ENCODE results near the gene ARL15.
"Not testable (repeated sequence)": the region's sequence is repeated elsewhere in the genome, so short reads cannot be mapped to it uniquely, and the experiment has no call there.

The ARL15 gene

DNA sequence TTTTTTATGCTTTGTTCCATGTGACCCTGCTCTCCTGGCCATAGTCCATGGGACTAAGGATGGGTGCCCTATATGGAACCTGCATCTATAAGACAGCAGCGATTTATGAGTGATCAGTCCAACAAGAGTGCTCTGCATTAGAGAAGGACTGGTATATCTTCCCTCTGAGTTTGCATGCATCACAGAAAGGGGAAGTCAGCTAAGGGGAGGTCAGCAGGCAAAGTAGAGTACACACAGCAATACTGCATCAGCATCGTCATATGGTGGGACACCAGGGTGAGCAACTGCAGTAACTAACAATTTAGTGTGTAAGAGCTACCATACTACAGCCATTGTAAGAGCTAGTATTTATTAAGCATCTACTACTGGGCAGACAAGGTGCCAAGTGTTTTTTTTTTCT lies 438.6 kb downstream of the ARL15 start:
- Histone ChIP-seq H3K4me1 (ENCODE audit: insufficient read depth, low read length) (no peaks in the 10 kb centered on the region), H3K9me3 (ENCODE audit: control insufficient read depth, insufficient read depth, low read length) (peaks cover 12% of the 10 kb centered on the region), H3K9ac (ENCODE audit: low read depth, low read length) (no peak overlapping the region), H3K36me3 (ENCODE audit: insufficient read depth, low read length) (no peaks in the 10 kb centered on the region)

DNA sequence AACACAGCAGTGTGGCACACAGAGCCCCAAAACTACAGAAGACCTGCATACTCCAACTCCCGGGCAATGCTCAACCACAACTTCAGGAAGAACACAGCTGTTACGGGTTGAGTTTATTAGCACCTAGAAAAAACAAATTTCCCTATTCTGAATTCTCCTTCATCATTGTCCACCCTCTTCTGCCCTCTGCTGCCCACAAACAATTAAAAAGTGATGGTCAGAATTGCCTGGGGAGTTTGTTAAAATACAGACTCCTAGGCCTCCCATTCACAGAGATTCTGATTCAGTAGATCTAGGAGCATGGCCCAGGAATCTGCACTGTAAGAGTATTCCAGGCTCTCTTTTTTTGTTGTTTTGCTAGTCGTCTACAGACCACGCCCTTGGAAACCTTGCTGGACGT lies 439.3 kb downstream of the ARL15 start:
- no peaks in the 10 kb centered on the region for H3K4me1 ChIP-seq (ENCODE audit: insufficient read depth, low read length)
- H3K9me3 ChIP-seq (ENCODE audit: control insufficient read depth, insufficient read depth, low read length): peaks cover 12% of the 10 kb centered on the region
- no peaks in the 10 kb centered on the region for H3K36me3 ChIP-seq (ENCODE audit: insufficient read depth, low read length)
- H3K9ac ChIP-seq (ENCODE audit: low read depth, low read length): no peak overlapping the region

DNA sequence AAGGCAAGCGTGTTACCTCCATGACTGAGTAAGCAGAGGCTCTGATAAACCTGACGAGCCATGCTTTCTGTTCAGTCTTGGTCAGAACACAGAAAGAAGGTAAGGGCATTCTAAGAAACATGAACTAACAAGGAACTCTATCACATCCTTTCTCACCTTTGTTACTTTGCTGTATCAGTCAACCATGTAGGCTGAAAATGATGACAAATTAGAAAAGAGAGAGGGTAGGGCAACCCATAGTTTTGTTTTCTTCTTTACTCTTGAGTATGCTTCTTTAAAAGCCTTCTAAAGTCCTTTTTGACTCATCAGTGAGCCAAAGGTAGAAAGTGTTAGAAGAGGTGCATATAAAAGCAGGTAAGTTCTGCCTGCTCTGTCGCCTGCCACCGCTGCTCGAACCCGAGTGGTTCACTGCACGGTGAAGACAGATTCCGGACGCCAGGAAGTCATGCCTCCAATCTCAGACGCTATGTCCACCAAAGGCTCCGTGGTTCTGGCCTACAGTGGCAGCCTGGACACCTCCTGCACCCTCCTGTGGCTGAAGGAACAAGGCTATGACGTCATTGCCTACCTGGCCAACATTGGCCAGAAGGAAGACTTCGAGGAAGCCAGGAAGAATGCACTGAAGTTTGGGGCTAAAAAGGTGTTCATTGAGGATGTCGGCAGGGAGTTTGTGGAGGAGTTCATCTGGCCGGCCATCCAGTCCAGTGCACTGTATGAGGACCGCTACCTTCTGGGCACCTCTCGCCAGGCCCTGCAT lies 451.5 kb downstream of the ARL15 start:
- Histone ChIP-seq H3K4me1 (ENCODE audit: insufficient read depth, low read length) (no peaks in the 10 kb centered on the region), H3K9ac (ENCODE audit: low read depth, low read length) (no peak overlapping the region), H3K36me3 (ENCODE audit: insufficient read depth, low read length) (no peaks in the 10 kb centered on the region), H3K9me3 (ENCODE audit: control insufficient read depth, insufficient read depth, low read length) (no peaks in the 10 kb centered on the region)

DNA sequence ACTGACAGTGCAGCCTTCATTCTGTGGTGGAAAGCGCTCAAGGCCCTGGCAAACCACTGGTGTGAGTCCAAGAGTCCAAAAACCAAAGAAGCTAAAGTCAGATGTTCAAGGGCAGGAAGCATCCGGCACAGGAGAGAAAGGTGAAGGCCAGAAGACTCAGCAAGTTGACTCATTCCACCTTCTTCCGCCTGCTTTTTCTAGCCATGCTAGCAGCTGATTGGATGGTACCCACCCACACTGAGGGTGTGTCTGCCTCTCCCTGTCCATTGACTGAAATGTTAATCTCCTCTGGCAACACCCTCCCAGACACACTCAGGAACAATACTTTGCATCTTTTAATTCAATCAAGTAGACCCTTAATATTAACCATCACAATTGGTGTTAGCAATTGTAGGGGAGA lies 453.9 kb downstream of the ARL15 start:
- no peaks in the 10 kb centered on the region for H3K36me3 ChIP-seq (ENCODE audit: insufficient read depth, low read length)
- no peaks in the 10 kb centered on the region for H3K9me3 ChIP-seq (ENCODE audit: control insufficient read depth, insufficient read depth, low read length)
- H3K9ac ChIP-seq (ENCODE audit: low read depth, low read length): no peak overlapping the region
- no peaks in the 10 kb centered on the region for H3K4me1 ChIP-seq (ENCODE audit: insufficient read depth, low read length)

DNA sequence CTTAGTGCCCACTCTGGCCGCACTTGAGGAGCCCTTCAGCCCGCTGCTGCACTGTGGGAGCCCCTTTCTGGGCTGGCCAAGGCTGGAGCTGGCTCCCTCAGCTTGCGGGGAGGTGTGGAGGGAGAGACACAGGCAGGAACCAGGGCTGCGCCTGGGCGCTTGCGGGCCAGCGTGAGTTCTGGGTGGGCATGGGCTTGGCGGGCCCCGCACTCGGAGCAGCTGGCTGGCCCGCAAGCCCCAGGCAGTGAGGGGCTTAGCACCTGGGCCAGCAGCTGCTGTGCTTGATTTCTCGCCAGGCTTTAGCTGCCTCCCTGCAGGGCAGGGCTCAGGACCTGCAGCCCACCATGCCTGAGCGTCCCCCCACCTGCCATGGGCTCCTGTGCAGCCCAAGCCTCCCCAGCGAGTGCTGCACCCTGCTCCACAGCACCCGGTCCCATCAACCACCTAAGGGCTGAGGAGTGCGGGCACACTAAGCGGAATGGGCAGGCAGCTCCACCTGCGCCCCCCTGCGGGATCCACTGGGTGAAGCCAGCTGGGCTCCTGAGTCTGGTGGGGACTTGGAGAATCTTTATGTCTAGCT lies 473.4 kb downstream of the ARL15 start:
- H3K9ac ChIP-seq (ENCODE audit: low read depth, low read length): not testable (repeated sequence)

DNA sequence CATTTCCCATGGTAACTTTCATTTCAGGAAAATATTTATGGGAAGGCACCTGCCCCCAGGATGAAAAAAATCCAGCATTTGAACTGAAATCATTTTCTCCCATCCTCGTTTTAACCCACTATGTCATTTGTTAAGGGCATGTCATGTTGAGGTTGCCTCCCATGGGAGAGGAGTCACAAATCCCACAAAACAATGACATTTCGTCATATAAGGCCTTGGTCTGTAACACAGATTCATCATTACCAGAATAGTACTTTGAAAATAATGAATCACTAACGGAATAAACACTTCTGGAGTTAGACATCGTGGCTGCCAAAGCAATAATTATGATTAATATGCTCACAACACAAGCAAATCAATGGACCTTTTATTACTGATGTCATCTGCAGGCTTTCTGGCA lies 475.9 kb downstream of the ARL15 start:
- Histone ChIP-seq H3K9me3 (ENCODE audit: control insufficient read depth, insufficient read depth, low read length) (peaks cover 4% of the 10 kb centered on the region), H3K4me1 (ENCODE audit: insufficient read depth, low read length) (no peaks in the 10 kb centered on the region), H3K9ac (ENCODE audit: low read depth, low read length) (no peak overlapping the region), H3K36me3 (ENCODE audit: insufficient read depth, low read length) (no peaks in the 10 kb centered on the region)

More for the DNA sequence above, 473.4 kb downstream of the ARL15 start:
- not testable (repeated sequence) for H3K36me3 ChIP-seq (ENCODE audit: insufficient read depth, low read length); H3K9me3 ChIP-seq (ENCODE audit: control insufficient read depth, insufficient read depth, low read length); H3K4me1 ChIP-seq (ENCODE audit: insufficient read depth, low read length)
